ENCODE data around the gene EIF4H.
"Not testable (repeated sequence)": the region's sequence is repeated elsewhere in the genome, so short reads cannot be mapped to it uniquely, and the experiment has no call there.

The EIF4H gene

DNA sequence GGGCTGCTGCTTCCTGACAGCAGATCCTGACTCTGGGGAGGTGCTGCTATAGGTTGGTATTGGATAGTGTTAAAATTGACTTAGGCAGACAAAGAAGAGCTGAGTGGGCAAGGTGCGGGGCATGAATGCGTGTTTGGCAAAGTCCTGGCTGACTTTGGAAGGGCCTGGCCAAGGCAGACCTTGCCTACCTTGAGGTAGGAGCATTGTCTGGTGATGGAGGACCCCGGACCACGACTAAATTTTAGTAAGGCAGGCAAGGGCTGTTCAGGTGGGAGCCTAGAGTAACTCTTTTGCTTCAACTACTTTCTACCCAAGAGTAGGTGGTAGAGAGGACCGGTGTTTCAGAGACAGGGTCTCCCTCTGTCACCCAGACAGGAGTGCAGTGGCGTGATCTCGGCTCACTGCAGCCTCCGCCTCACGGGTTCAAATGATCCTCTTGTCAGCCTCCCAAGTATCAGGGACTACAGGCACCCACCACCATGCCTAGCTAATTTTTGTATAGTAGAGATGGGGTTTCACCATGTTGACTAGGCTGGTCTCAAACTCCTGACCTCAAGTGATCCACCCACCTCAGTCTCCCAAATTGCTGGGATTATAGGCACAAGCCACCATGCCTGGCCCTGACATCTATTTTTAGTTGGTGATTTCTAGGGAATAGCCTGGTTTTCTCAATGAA is 23.4 kb downstream of the EIF4H start:
- Mint-ChIP-seq H3K27me3 (ENCODE audit: low read depth) (no peaks in the 10 kb centered on the region), H3K4me3 (no peak overlapping the region), H3K27ac (no peak overlapping the region), H3K36me3 (ENCODE audit: low read depth) (peaks cover 46% of the 10 kb centered on the region), H3K4me1 (ENCODE audit: low read depth) (no peaks in the 10 kb centered on the region), H3K9me3 (no peaks in the 10 kb centered on the region)
- DNase-seq (ENCODE audit: low spot score): no peak

DNA sequence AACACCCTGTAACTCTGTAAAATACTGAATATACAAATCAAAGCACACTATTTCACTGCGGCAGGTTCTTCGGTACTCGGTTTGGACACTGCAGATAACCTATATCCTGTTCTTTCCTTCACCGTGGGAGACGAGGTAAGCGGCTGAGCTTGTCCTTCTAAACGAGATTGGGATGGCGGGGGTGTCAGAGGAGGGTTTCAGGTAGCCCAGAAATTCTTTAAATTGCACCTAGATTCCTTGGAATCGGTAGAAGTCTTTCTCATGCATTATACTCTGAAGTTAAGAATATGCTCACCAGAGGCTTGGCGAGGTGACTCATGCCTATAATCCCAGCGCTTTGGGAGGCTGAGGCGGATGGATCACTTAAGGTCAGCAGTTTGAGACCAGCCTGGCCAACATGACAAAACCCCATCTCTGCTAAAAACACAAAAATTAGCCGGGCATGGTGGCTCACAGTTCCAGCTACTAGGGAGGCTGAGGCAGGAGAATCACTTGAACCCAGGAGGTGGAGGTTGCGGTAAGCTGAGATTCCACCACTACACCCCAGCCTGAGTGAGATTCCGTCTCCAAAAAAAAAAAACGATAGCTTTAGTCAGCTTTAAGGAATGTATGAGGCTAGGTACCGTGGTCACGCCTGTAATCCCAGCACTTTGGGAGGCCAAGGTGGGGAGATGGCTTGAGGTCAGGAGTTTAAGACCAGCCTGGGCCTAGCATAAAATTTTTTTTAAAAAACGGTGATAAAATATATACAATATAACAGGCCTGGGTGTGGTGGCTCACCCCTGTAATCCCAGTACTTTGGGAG is 25.6 kb downstream of the EIF4H start:
- H3K27me3 Mint-ChIP-seq (ENCODE audit: low read depth): peaks cover 2% of the 10 kb centered on the region
- H3K4me1 Mint-ChIP-seq (ENCODE audit: low read depth): peaks cover 6% of the 10 kb centered on the region
- no peak overlapping the region for H3K4me3 Mint-ChIP-seq
- no peak overlapping the region for H3K27ac Mint-ChIP-seq
- H3K9me3 Mint-ChIP-seq: no peaks in the 10 kb centered on the region
- H3K36me3 Mint-ChIP-seq (ENCODE audit: low read depth): peaks cover 31% of the 10 kb centered on the region
- no peak for DNase-seq (ENCODE audit: low spot score)

DNA sequence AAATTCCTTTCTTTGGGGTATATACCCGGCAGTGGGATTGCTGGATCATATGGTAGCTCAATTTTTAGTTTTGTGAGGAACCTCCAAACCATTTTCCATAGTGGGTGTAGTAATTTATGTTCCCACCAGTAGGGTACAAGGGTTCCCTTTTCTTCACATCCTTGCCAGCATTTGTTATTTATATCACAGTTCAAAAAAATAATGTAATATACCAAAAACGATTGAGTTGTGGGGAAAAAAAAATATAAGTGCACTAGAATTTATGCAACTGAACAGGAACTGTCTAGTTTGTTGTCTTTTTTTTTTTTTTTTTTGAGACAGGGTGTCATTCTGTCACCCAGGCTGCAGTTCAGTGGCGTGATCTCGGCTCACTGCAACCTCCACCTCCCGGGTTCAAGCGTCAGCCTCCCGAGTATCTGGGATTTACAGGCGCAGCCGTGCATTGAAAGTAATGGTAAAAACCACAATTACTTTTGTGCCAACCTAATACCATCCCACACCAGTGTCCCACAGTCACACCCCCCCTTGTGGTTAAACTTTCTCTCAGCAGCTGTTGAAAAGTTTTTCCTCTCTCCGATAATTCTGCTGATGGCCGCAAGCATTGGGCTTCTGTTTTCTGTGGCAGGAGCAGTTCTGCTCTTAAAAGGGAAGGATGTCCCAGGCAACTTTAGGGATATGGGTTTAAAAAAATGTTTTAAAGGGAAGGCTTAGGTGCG is 28.8 kb downstream of the EIF4H start:
- Mint-ChIP-seq H3K27ac (no peak overlapping the region), H3K4me3 (no peak overlapping the region), H3K36me3 (ENCODE audit: low read depth) (peaks cover 9% of the 10 kb centered on the region), H3K27me3 (ENCODE audit: low read depth) (peaks cover 2% of the 10 kb centered on the region), H3K4me1 (ENCODE audit: low read depth) (peaks cover 14% of the 10 kb centered on the region), H3K9me3 (no peaks in the 10 kb centered on the region)
- DNase-seq (ENCODE audit: low spot score): no peak

DNA sequence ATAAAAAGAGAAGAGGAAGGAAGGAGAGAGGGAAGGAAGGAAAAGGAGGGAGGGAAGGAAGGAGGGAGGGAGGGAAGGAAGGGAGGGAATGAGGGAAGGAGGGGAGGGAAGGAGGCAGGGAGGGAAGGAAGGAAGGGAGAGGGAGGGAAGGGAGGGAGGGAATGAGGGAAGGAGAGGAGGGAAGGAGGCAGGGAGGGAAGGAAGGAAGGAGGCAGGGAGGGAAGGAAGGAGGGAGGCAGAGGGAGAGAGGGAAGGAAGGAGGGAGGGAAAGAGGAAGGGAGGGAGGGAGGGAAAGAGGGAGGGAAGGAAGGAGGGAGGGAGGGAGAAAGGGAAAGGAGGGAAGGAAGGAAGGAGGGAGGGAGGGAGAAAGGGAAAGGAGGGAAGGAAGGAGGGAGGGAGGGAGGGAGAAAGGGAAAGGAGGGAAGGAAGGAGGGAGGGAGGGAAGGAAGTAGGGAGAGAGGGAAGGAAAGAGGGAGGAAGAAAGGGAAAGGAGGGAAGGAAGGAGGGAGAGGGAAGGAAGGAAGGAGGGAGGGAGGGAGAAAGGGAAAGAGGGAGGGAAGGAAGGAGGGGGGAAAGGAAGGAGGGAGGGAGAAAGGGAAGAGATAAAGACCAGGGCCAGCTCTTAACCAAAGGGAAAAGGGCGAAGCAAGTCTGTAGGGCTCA is 29.9 kb downstream of the EIF4H start:
- Mint-ChIP-seq H3K27me3 (ENCODE audit: low read depth) (peaks cover 2% of the 10 kb centered on the region), H3K36me3 (ENCODE audit: low read depth) (peaks cover 9% of the 10 kb centered on the region), H3K4me3 (no peak overlapping the region), H3K9me3 (no peaks in the 10 kb centered on the region), H3K4me1 (ENCODE audit: low read depth) (peaks cover 19% of the 10 kb centered on the region), H3K27ac (peak overlapping the region; percentile 22)
- DNase-seq (ENCODE audit: low spot score): no peak

DNA sequence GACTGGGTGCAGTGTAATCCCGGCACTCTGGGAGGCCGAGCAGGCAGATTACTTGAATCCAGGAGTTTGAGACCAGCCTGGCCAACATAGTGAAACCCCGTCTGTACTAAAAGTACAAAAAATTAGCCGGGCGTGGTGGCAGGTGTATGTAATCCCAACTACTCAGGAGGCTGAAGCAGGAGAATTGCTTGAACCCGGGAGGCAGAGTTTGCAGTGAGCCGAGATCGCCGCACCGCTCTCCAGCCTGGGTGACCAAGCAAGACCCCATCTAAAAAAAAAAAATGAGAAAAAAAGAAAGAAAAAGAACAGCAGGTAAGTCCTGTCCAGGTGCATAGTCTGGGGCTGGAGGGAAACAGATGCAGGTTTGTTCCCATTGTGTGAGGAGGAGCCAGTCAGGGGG is 31.9 kb downstream of the EIF4H start:
- H3K27ac Mint-ChIP-seq; H3K27me3 Mint-ChIP-seq (ENCODE audit: low read depth); H3K36me3 Mint-ChIP-seq (ENCODE audit: low read depth); H3K4me3 Mint-ChIP-seq; DNase-seq (ENCODE audit: low spot score); H3K9me3 Mint-ChIP-seq: not testable (repeated sequence)
- H3K4me1 Mint-ChIP-seq (ENCODE audit: low read depth): peaks cover 28% of the 10 kb centered on the region

DNA sequence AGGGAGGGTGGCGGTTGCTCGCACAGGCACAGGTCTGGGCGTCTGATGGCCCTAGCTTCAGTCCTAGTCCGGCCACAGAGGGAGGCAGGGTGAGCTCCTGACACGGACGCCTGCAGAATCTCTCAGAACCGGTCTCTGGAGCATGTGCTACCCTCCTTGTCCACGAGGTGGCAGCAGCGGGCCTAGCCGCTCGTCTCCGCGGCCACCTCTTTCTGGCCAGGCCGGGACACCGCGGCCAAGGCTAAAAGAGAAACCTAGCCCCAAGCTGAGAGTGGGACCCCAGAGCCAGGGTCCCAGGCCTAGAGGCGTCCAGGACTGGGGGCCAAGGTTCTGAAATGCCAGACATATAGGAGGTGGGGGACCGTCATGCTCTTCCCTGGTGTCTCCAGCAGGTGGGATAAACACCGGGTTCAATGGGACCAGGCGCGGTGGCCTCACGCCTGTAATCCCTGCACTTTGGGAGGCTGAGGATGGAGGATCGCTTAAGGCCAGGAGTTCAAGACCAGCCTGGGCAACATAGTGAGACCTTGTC is 32.5 kb downstream of the EIF4H start:
- Mint-ChIP-seq H3K9me3 (no peaks in the 10 kb centered on the region), H3K4me3 (peak overlapping the region; percentile 45), H3K27me3 (ENCODE audit: low read depth) (peaks cover 2% of the 10 kb centered on the region), H3K4me1 (ENCODE audit: low read depth) (peaks cover 28% of the 10 kb centered on the region), H3K36me3 (ENCODE audit: low read depth) (peaks cover 5% of the 10 kb centered on the region), H3K27ac (no peak overlapping the region)
- DNase-seq (ENCODE audit: low spot score): peak; percentile 75

DNA sequence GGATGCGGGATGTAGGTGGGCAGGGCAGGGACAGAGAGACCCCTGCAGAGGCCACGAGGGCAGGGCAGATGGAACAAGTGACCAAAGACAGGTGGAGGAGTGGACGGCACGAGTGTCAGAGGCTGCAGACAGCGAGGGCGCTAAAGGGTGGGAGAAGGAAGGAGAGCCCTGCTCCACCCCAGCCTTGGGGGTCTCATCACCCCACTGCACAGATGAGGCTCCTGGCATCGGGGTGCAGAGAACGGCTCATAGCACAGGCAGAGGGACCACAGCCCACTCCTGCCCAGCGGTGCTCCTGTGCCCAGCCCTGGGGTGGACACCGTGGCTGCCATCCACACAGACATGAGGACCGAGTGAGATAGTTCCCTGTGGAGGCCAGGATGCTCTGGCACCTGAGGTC is 33.4 kb downstream of the EIF4H start:
- no peak for DNase-seq (ENCODE audit: low spot score)
- Mint-ChIP-seq H3K27me3 (ENCODE audit: low read depth) (peaks cover 2% of the 10 kb centered on the region), H3K36me3 (ENCODE audit: low read depth) (peaks cover 6% of the 10 kb centered on the region), H3K27ac (no peak overlapping the region), H3K4me1 (ENCODE audit: low read depth) (peaks cover 28% of the 10 kb centered on the region), H3K4me3 (peak overlapping the region; percentile 45), H3K9me3 (no peaks in the 10 kb centered on the region)

DNA sequence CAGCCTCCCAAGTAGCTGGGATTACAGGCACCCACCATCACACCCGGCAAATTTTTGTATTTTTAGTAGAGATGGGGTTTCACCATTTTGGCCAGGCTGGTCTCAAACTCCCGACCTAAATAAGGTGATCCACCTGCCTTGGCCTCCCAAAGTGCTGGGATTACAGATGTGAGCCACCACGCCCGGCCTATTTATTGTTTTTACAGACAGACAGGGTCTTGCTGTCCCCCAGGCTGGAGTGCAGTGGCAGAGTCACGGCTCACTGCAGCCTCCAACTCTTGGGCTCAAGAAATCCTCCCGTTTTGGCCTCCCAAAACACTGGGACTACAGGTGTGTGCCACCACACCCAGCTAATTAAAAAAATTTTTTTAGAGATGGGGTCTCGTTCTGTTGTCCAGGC is 34.1 kb downstream of the EIF4H start:
- peaks cover 26% of the 10 kb centered on the region for H3K4me1 Mint-ChIP-seq (ENCODE audit: low read depth)
- not testable (repeated sequence) for H3K4me3 Mint-ChIP-seq; H3K36me3 Mint-ChIP-seq (ENCODE audit: low read depth); H3K9me3 Mint-ChIP-seq; H3K27ac Mint-ChIP-seq; DNase-seq (ENCODE audit: low spot score); H3K27me3 Mint-ChIP-seq (ENCODE audit: low read depth)

DNA sequence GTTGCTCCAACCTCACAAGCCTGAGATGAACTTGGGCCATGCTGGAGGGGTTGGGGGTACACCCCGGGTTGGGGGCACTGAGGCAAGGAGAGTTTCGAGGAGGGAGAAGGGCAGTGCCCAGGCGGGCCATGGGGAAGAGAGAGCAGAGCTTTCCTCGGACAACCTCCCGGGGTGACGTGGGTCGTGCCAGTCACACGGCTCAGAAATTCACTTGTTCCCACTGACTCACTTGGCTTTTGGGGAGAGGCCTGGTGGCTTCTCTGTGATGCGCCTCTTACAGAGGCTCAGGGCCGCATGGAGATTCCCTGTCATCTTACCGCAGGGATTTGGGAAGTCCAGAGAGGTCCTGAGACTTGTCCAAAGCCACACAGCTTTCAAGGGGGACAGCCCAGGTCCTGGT is 38.5 kb downstream of the EIF4H start:
- Mint-ChIP-seq H3K36me3 (ENCODE audit: low read depth) (peaks cover 18% of the 10 kb centered on the region), H3K4me1 (ENCODE audit: low read depth) (peaks cover 34% of the 10 kb centered on the region), H3K27me3 (ENCODE audit: low read depth) (no peaks in the 10 kb centered on the region), H3K9me3 (no peaks in the 10 kb centered on the region), H3K27ac (no peak overlapping the region), H3K4me3 (no peak overlapping the region)
- no peak for DNase-seq (ENCODE audit: low spot score)

DNA sequence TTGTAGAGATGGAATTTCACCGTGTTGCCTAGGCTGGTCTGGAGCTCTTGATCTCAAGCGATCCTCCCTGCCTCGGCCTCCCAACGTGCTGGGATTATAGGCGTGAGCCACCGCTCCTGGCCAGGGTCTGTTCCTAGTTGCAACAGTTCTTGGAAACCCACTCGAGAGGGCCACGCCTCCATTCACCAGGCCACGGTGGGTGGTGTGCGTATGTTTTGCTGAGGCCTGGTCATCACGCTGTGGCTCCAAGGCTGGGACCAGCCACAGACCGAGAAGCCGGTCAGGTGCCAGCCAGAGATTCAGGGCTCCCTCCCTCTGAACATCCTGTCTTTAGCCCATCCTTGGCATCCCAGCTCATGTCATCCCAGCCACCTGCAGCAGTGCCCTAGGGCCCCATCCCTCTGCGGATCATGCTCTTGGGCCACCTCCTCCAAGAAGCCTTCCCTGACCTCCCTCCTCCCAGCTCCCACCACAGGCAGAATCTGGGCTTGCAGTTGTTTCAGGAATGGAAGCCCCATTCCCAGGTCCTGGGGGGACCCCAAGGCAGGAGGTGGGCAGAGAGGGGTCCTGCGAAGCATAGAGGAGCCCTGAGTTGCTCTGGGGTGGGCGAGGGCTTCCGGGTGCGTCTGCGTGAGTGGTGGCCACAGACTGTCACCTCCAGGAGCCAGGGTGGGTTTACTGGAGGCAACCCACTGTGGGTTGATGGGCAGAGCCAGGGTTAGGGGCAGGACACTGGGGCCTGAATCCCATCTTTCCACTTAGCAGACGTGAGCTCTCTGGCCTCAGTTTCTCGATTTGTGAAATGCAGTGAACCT is 40.9 kb downstream of the EIF4H start:
- DNase-seq (ENCODE audit: low spot score): no peak
- Mint-ChIP-seq H3K4me3 (no peak overlapping the region), H3K27ac (peak overlapping the region; percentile 26), H3K9me3 (no peaks in the 10 kb centered on the region), H3K36me3 (ENCODE audit: low read depth) (peaks cover 22% of the 10 kb centered on the region), H3K4me1 (ENCODE audit: low read depth) (peaks cover 29% of the 10 kb centered on the region), H3K27me3 (ENCODE audit: low read depth) (no peaks in the 10 kb centered on the region)

DNA sequence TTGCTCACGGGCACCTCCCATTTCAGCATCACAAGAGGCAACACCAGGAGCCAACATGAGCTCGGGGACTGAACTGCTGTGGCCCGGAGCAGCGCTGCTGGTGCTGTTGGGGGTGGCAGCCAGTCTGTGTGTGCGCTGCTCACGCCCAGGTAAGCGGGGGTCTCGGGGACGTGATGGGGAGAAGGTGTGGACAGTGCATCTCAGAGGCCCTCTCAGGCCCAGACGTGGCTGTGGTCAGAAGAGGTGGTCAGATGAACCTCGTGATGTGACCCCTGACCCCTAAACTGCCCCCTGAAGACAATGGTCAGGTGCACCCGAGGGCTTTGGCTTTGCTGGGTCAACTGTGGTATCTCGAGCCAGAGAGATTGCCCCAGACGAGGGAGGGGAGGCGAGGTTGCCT is 41.8 kb downstream of the EIF4H start:
- no peaks in the 10 kb centered on the region for H3K27me3 Mint-ChIP-seq (ENCODE audit: low read depth)
- peaks cover 27% of the 10 kb centered on the region for H3K4me1 Mint-ChIP-seq (ENCODE audit: low read depth)
- DNase-seq (ENCODE audit: low spot score): no peak
- H3K27ac Mint-ChIP-seq: peak overlapping the region; percentile 41
- no peak overlapping the region for H3K4me3 Mint-ChIP-seq
- peaks cover 22% of the 10 kb centered on the region for H3K36me3 Mint-ChIP-seq (ENCODE audit: low read depth)
- no peaks in the 10 kb centered on the region for H3K9me3 Mint-ChIP-seq

DNA sequence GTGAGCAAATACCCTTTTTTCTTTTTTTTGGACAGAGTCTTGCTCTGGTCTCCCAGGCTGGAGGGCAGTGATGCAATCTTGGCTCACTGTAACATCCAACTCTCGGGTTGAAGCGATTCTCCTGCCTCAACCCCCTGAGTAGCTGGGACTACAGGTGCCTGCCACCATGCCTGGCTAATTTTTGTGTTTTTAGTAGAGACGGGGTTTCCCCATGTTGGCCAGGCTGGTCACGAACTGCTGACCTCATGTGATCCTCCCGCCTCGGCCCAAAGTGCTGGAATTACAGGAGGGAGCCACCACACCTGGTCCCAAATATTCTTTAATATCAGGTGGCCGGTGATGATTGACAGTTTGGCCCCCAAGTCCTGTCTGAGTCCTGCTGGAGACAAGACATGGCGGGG is 42.2 kb downstream of the EIF4H start:
- H3K36me3 Mint-ChIP-seq (ENCODE audit: low read depth): peaks cover 22% of the 10 kb centered on the region
- no peak for DNase-seq (ENCODE audit: low spot score)
- H3K4me1 Mint-ChIP-seq (ENCODE audit: low read depth): peaks cover 27% of the 10 kb centered on the region
- H3K4me3 Mint-ChIP-seq: peak overlapping the region; percentile 69
- H3K9me3 Mint-ChIP-seq: no peaks in the 10 kb centered on the region
- H3K27me3 Mint-ChIP-seq (ENCODE audit: low read depth): no peaks in the 10 kb centered on the region
- H3K27ac Mint-ChIP-seq: peak overlapping the region; percentile 91
